T-helper 1 cell treated with Interleukin-12 subunit alpha and Interleukin-12 subunit beta and Interleukin-4 antibody, amounts not matched to agents 30 ng/mL and 1 ng/mL, for 36 hours (primary cell): ENCODE results near the gene SLK. TPM values are rescaled to one million over a fixed set of nuclear protein-coding genes. Genes with fewer than 3 reads are reported as not detected.

Experiments used
- total RNA-seq: library from RNA; stranded (reverse); gene quantifications from 2 replicates; pipeline ENCODE4 v1.2.3, GENCODE V29; 2022

SLK gene
- total RNA-seq, 1 donor from 2014 or later, result 31.2 TPM

Other genes starting within 250 kb of the SLK start
- gene SH3PXD2A, start 111.6 kb upstream of the SLK start, total RNA-seq, result 19.0 and 19.3 TPM in 2 replicates
- gene STN1, start 49.0 kb upstream of the SLK start, total RNA-seq, result 30.2 and 31.9 TPM in 2 replicates
- gene COL17A1, start 118.7 kb downstream of the SLK start, total RNA-seq, result not detected in 2 replicates
- gene SFR1, start 155.0 kb downstream of the SLK start, total RNA-seq, result 11.6 and 12.1 TPM in 2 replicates